ENCODE results near the gene CYP26B1.
A peak's percentile ranks its signal among the peaks of the same experiment; 100 is the strongest.

The CYP26B1 gene

DNA sequence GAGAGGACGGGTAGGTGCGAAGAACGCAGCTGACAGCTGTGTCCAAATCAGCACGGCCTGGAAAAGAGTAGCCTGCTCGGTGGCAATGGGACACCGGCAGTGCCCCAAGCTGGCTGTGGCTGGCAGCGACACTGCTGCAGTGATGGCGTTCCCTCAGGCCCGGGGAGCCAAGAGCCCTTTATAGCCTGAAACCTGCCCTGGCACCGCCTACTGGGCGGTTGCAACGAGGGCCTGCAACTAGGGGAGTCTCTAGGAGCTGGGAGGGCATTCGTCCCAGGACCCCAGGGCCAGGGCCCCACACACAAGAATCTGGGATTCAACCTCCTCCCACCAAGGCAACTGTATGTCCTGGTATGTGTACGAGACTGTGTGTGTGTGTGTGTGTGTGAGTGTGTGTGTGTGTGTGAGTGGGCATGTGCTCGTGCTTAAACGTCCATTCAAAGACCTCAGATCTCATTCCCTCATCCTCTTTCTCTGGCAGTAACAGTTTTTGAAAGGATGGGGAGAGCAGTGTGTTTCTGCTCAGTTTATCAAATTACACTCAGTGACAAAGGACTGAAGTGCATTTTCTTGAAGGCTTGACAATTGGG lies 6.8 kb upstream of the CYP26B1 start:
- DNase-seq: no peak

- no peak for DNase-seq
Measured at GRCh38 chr2:72153924-72154323, 6.3 kb upstream of the CYP26B1 start.

DNA sequence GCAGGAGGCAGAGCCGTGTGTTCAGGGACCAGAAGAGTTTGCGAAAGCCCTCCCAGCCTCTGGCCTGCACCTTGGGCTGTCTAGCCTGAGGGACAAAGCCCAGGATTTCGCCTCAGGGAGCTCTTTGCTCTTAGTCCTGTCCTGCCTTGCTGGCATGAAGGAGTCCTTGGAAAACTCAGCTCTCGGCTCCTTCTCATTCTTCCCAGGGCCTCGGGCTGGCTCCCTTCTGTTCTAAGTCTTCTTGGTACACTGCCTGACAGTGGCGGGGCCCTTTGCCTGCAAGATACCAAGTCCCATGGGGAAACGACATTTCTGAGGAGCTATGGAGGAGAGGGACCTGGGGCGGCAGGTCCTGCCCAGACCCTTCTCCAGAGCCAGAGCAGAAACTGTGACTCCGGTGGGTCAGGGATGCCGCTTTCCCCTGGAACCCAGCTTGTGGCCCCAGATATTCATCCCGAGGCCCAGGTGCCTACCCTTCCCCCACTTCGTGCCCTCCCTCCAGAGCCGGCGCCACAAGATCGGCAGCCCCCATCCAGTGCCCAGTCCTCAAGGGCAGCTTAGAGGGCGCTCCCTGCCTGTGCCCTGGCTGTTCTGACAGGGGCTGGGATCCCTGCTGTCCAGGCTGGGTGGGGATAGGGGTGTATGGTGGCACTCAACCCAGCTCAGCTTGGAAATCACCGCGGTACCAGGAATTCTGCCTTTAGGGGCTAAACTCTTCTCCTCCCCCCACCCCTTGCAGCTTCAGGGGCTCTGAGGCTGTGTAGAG lies 5.5 kb upstream of the CYP26B1 start:
- DNase-seq: no peak

- DNase-seq: no peak
Measured at GRCh38 chr2:72150861-72151356, 3.2 kb upstream of the CYP26B1 start.

GRCh38 chr2:72150157-72150860 lies 2.6 kb upstream of the CYP26B1 start:
- peak; percentile 70 to 75 for DNase-seq

GRCh38 chr2:72149556-72150156 lies 2.0 kb upstream of the CYP26B1 start:
- DNase-seq: no peak

DNA sequence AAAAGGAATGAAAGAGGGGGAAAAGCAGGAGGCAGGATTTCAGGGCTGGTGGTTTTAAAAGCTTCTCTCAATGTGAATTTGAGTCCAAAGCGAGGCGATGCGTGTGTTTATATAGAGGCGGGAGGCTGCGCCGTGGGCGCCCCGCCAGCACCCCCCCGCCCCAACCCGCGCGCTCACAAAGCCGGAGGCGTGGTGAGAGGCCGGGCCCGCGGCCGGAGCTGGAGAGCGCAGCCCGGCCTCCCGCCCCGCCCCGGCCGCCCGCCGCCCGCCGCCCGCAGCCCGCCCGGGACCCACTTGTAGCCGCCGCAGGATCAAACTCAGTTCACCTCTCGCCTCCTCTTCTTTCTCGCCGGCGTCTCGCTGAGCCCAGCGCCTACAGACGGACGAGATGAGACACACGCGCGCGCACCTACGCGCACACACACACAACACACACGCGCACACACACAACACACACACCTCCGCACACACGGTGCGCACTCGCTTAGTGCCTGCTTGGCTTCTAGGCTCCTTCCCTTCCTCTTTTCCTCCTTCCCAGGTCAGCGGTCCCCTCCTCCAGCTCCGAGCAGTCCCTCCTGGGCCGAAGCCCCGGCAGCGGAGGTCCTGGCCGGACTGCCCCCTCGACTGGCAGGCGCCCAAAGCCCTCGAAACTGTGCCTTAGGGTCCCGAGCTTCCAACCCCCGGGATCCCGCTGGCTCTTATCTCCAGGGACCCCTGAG lies 1.3 kb upstream of the CYP26B1 start:
- no peak for DNase-seq

GRCh38 chr2:72148003-72148836 lies 558 bp upstream of the CYP26B1 start:
- DNase-seq: no peak

DNA sequence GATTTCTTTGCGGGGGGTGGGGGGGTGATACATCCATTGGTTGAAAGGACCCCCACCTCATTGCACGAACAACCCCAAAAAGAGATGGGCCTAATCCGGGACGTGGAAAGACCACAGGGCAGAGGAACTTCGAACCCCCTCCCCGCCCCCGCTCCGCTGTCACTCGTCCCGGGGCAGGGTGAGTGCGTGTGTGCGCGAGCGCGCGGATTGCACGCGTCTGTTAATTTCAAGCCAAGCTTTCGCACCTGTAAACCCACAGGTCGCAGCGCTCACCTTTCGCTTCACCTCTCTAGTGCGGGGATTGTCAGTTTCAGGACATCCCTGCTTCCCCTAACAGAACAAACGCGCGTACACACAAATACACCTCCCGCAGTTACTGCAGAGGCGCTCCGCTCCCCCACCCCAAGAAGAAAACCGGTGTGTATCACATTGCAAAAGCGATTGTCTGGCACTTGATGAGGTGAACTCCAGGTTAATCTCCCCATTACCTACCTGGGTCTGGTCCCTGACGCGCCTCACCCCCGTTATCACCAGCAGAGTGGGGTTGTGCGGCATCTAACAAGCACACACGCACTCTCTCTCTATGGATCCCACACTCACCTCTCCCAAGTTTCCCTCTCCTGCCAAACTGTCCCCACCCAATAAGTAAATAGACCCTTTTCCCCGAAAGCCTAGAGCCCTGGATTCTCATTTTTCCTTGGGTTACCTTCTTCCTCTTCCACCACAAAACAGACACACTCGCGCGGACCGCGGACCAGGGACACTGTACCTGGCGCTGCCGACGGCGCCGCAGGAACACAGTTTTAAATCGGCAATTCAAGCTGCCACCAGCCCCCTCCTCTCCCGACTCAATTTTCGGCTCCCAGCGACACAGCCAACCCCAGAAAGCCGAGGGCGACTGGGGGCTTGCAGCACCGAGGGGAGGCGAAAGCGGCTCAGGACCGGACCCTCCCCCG lies 1.0 kb downstream of the CYP26B1 start:
- no peak for DNase-seq

- DNase-seq: no peak
Measured at GRCh38 chr2:72145658-72146329, 1.9 kb downstream of the CYP26B1 start.

GRCh38 chr2:72145289-72145657 lies 2.4 kb downstream of the CYP26B1 start:
- DNase-seq: no peak

GRCh38 chr2:72144632-72145288 lies 2.9 kb downstream of the CYP26B1 start:
- no peak for DNase-seq

DNA sequence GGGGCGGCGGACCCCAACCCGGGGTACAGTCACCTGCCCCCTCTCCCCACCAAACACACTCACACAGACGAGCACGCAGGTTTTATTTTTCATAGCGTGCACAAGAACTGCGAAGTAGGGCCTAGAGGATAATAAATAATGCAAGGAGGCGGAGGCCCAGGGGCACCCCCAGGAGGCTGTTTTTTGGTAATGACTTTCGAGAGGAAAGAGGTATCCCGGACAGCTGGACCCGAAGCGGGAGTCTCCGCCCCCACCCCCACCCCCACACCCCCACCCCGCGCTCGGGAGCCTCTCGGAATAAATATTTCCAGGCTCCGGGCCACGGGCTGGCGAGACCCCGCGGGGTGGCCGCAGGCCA lies 3.4 kb downstream of the CYP26B1 start:
- DNase-seq: no peak

- DNase-seq: no peak
Measured at GRCh38 chr2:72143441-72144273, 4.0 kb downstream of the CYP26B1 start.

- no peak for DNase-seq
Measured at GRCh38 chr2:72142570-72143440, 4.9 kb downstream of the CYP26B1 start.

DNA sequence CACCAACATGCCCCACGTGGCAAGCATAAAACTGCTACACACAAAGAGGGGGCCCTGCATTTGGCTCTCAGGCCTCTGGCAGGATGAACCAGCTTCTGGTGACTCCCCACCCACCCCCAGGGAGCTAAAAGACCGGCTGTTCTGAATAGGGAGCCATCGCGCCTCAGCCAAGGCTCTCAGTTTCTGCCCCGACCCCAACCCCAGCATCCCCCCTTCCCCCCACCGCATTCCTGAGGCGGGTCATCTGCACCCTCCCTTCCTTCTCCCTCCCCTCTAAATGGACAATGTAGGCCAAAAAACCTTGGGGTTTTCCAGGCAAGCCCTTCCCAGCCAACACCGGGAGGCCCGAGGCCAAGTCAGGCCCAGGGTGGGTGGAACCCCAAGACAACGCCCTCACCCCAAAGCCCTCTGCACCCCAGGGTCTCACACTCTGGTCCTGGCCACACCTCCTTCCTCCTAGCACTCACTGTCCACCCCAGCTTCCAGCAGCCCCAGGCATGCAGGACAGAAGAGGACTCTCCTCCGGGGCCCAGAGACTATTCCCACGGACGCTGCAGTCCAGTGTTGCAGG lies 5.7 kb downstream of the CYP26B1 start:
- no peak for DNase-seq

- DNase-seq: no peak
Measured at GRCh38 chr2:72141032-72141645, 6.5 kb downstream of the CYP26B1 start.

Measured in SHP77 (cell line).